HepG2 (cell line): ENCODE results near the gene PTPRN. TPM values are rescaled to one million over a fixed set of nuclear protein-coding genes. Genes with fewer than 3 reads are reported as not detected.
A peak's percentile ranks its signal among the peaks of the same experiment; 100 is the strongest.

ENCODE experiments used
- ATAC-seq: fragments of 200-7000 bp; cut with Tn5 transposase; 3 replicates; pipeline ENCODE4 v1.9.1; 2020; ENCODE audit warnings: mild to moderate bottlenecking, moderate library complexity
- BruUV-seq: library from RNA; stranded (reverse); fragments of 400-500 nt; replicated peaks from 2 replicates; lab custom pipeline; 2021; lab: Mats Ljungman, UMichigan
- CTCF ChIA-PET: fragments of 300-600 bp; formaldehyde crosslinking; extraction: SDS; loops from one replicate; lab custom pipeline; 2021; ENCODE audit warnings: low total read pairs, inconsistent platforms, low intra/inter-chr PET ratio; lab: Yijun Ruan, JAX
- POLR2A ChIA-PET: fragments of 350-600 bp; sonication (Branson Sonifier 250); formaldehyde crosslinking; loops from one replicate; lab custom pipeline; 2020; ENCODE audit warnings: antibody characterized with exemption, inconsistent platforms; lab: Yijun Ruan, JAX
- DNase-seq: peaks from one replicate; pipeline ENCODE4 v3.0.0-alpha.2; 2015; ENCODE audit warnings: low spot score
- FAIRE-seq: peaks from 3 replicates; lab custom pipeline; 2011; peaks lifted over from hg19 to GRCh38; lab: Jason Lieb, UNC
- H2AFZ ChIP-seq: one replicate; pipeline ENCODE4 v1.6.1; 2011; ENCODE audit warnings: low read length, inconsistent platforms
- H3K27ac ChIP-seq: fragments of 300-600 bp; 3 replicates; pipeline ENCODE4 v1.8.0; 2011; ENCODE audit warnings: mixed run types, mild to moderate bottlenecking, mixed read lengths, low read length, inconsistent platforms; ENCODE audit not compliant: insufficient read depth; ENCODE audit errors: extremely low read length
- H3K27me3 ChIP-seq, 2 experiments: fragments of 200-600 bp in 1 of 2; 2 replicates in 1 of 2; 3 replicates in 1 of 2; pipeline versions ENCODE4 v1.6.0 to v1.8.0; 2011; ENCODE audit warnings: low read length in 2 of 2, mild to moderate bottlenecking in 2 of 2, moderate library complexity in 2 of 2, inconsistent platforms in 1 of 2; ENCODE audit not compliant: insufficient read depth in 2 of 2, control insufficient read depth in 1 of 2
- H3K36me3 ChIP-seq, 2 experiments: fragments of 200-600 bp in 1 of 2; replicated peaks in 1 of 2; 2 replicates in 1 of 2; 3 replicates in 1 of 2; pipeline versions ENCODE4 v1.5.1 to v1.8.0; 2011; ENCODE audit warnings: low read length in 2 of 2, inconsistent platforms in 1 of 2; ENCODE audit not compliant: insufficient read depth in 2 of 2, control insufficient read depth in 1 of 2
- H3K4me1 ChIP-seq: 2 replicates; pipeline ENCODE4 v1.5.1; 2012; ENCODE audit warnings: low read length, inconsistent platforms; ENCODE audit not compliant: insufficient read depth
- H3K4me2 ChIP-seq: 2 replicates; pipeline ENCODE4 v1.6.0; 2011; ENCODE audit warnings: low read depth, low read length, inconsistent platforms
- H3K4me3 ChIP-seq, 3 experiments: fragments of 200-600 bp in 1 of 3; sonication (generic), shearing (Covaris generic) in 1 of 3; replicated peaks in 1 of 3; 2 replicates each; pipeline ENCODE4 v1.5.1; 2011 to 2016; ENCODE audit warnings: low read length in 3 of 3, inconsistent platforms in 2 of 3, low read depth in 2 of 3, mild to moderate bottlenecking in 2 of 3, control low read depth in 1 of 3, mixed read lengths in 1 of 3; ENCODE audit not compliant: insufficient read depth in 1 of 3
- H3K79me2 ChIP-seq: one replicate; pipeline ENCODE4 v1.6.1; 2011; ENCODE audit warnings: low read length, inconsistent platforms; ENCODE audit not compliant: insufficient read depth
- H3K9ac ChIP-seq: 2 replicates; pipeline ENCODE4 v1.6.0; 2011; ENCODE audit warnings: mild to moderate bottlenecking, low read depth, low read length, inconsistent platforms; ENCODE audit not compliant: insufficient read depth
- H3K9me3 ChIP-seq: 2 replicates; pipeline ENCODE4 v1.5.1; 2012; ENCODE audit warnings: mild to moderate bottlenecking, low read length
- H4K20me1 ChIP-seq: 2 replicates; pipeline ENCODE4 v1.6.0; 2011; ENCODE audit warnings: inconsistent platforms, mild to moderate bottlenecking, low read length, moderate library complexity; ENCODE audit not compliant: insufficient read depth
- FOSL2 ChIP-seq: sonication (generic); formaldehyde crosslinking; IDR thresholded peaks from 2 replicates; pipeline ENCODE4 v1.4.0; 2020; ENCODE audit warnings: missing genetic modification reagents
- JDP2 ChIP-seq: sonication (generic); formaldehyde crosslinking; IDR thresholded peaks from 2 replicates; pipeline ENCODE4 v1.8.1; 2022; ENCODE audit warnings: missing genetic modification reagents, borderline replicate concordance
- MAFF ChIP-seq: IDR thresholded peaks from 2 replicates; pipeline ENCODE4 v1.6.1; 2011; ENCODE audit warnings: low read depth, low read length, improper control_type of control experiment
- NR2F6 ChIP-seq, 2 experiments: IDR thresholded peaks; 2 replicates each; pipeline ENCODE4 v1.6.1; 2016; ENCODE audit warnings: antibody characterized with exemption in 1 of 2, mild to moderate bottlenecking in 1 of 2
- RFX1 ChIP-seq: fragments of 450-650 bp; IDR thresholded peaks from 2 replicates; pipeline ENCODE4 v1.6.1; 2017
- ZBTB34 ChIP-seq: sonication (generic); formaldehyde crosslinking; IDR thresholded peaks from 2 replicates; pipeline ENCODE4 v1.8.0; 2022; ENCODE audit warnings: mild to moderate bottlenecking, missing genetic modification reagents
- ZFP36L2 ChIP-seq: sonication (generic); formaldehyde crosslinking; IDR thresholded peaks from 2 replicates; pipeline ENCODE4 v1.4.0; 2020; ENCODE audit warnings: missing genetic modification reagents
- ZNF331 ChIP-seq: sonication (generic); formaldehyde crosslinking; IDR thresholded peaks from 2 replicates; pipeline ENCODE4 v1.4.0; 2020; ENCODE audit warnings: missing genetic modification reagents
- ZNF33B ChIP-seq: sonication (generic); formaldehyde crosslinking; IDR thresholded peaks from 2 replicates; pipeline ENCODE4 v1.5.1; 2020; ENCODE audit warnings: mild to moderate bottlenecking, missing genetic modification reagents
- ZNF569 ChIP-seq: sonication (generic); formaldehyde crosslinking; IDR thresholded peaks from 2 replicates; pipeline ENCODE4 v1.5.0; 2020; ENCODE audit warnings: mild to moderate bottlenecking, missing genetic modification reagents, moderate library complexity, borderline replicate concordance
- ZNF747 ChIP-seq: sonication (generic); formaldehyde crosslinking; IDR thresholded peaks from 2 replicates; pipeline ENCODE4 v1.8.1; 2023; ENCODE audit warnings: missing genetic modification reagents, mild to moderate bottlenecking, borderline replicate concordance
- ZSCAN25 ChIP-seq: sonication (generic); formaldehyde crosslinking; IDR thresholded peaks from 2 replicates; pipeline ENCODE4 v1.8.0; 2022; ENCODE audit warnings: mild to moderate bottlenecking, missing genetic modification reagents
- WGBS: methylation state at CpG from one replicate; pipeline ENCODE4 v1.1.6; 2017; ENCODE audit warnings: low lambda C conversion rate; 5-methylcytosine and 5-hydroxymethylcytosine counted together
- in situ Hi-C: cut with HindIII; loops from 2 replicates; pipeline ENCODE4 v1.10.0; 2017; ENCODE audit warnings: low pct_unique_long_range_greater_than_20kb; ENCODE audit not compliant: extremely low pct_ligation_motif_present
- intact Hi-C: fragments of 100-400 bp; cut with micrococcal nuclease; formaldehyde crosslinking; loops from one replicate; pipeline ENCODE4 v1.10.0; 2022; ENCODE audit not compliant: unreplicated experiment
- polyA plus RNA-seq, 8 experiments: library from polyadenylated mRNA; depleted of rRNA in 3 of 8; stranded (reverse) in 7 of 8; unstranded in 1 of 8; fragments of >200 nt; fragmentation: Illumina TruSeq in 4 of 8; extraction: Trizol in 4 of 8; gene quantifications; 2 replicates each; pipeline versions ENCODE4 v1.2.1 to v1.2.3, GENCODE V29; 2011 to 2016; ENCODE audit warnings: low read depth in 4 of 8, missing spikeins in 1 of 8, mixed read lengths in 1 of 8; ENCODE audit not compliant: insufficient read depth in 1 of 8
- total RNA-seq, 5 experiments: library from RNA; depleted of rRNA; stranded (reverse); fragments of >200 nt; fragmentation: Illumina TruSeq; extraction: Trizol; gene quantifications; 2 replicates each; pipeline ENCODE4 v1.2.3, GENCODE V29; 2016; ENCODE audit warnings: low read depth in 1 of 5
- TF ChIP-seq, protein P1 (sequence below): sonication (generic); formaldehyde crosslinking; IDR thresholded peaks from 2 replicates; pipeline ENCODE4 v1.4.0; 2020; ENCODE audit warnings: mild to moderate bottlenecking, missing genetic modification reagents, borderline replicate concordance

PTPRN gene
- total and polyA plus RNA-seq, 2 of the 13 experiments (the other 11 are each of a cell fraction or from before 2014, with no cell fraction given): 0.26 TPM; not detected in 1

- POLR2A ChIA-PET: interaction anchor here (1.2 kb wide), 1 partner anchor 18 kb away, joined by 3 read pairs; no protein-coding TSS in a partner anchor
- in situ Hi-C loops: no loop called here
- Histone ChIP-seq H3K4me1 (peaks cover 48% of the 10 kb centered on the region), H3K27ac (no peak overlapping the region), H3K4me3 (no peak overlapping the region), H3K9me3 (no peaks in the 10 kb centered on the region), H2AFZ (no peak overlapping the region), H3K27me3 (peaks cover 0 to 9% of the 10 kb centered on the region in 2 experiments; a peak in 1 of 5 replicates), H4K20me1 (no peaks in the 10 kb centered on the region)
- FAIRE-seq (no peak), ATAC-seq (no peak), DNase-seq (no peak)
- WGBS: 35% methylated on average over 2 of the region's 2 CpGs
- no peak for TF ChIP-seq ZNF33B (CRISPR knock-in tag)
- TF ChIP-seq JDP2 (CRISPR knock-in tag): no peak
- no peak for TF ChIP-seq ZBTB34 (CRISPR knock-in tag)
- TF ChIP-seq ZNF747 (CRISPR knock-in tag): no peak
- TF ChIP-seq, protein P1, sequence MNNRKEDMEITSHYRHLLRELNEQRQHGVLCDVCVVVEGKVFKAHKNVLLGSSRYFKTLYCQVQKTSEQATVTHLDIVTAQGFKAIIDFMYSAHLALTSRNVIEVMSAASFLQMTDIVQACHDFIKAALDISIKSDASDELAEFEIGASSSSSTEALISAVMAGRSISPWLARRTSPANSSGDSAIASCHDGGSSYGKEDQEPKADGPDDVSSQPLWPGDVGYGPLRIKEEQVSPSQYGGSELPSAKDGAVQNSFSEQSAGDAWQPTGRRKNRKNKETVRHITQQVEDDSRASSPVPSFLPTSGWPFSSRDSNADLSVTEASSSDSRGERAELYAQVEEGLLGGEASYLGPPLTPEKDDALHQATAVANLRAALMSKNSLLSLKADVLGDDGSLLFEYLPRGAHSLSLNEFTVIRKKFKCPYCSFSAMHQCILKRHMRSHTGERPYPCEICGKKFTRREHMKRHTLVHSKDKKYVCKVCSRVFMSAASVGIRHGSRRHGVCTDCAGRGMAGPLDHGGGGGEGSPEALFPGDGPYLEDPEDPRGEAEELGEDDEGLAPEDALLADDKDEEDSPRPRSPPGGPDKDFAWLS (CRISPR knock-in tag): no peak
- TF ChIP-seq NR2F6 (IDR thresholded peaks at IDR 0.05): no peak
- peak; percentile 12; the same call in 1 of the 2 replicates for TF ChIP-seq NR2F6 (CRISPR knock-in tag; IDR thresholded peaks at IDR 0.05)
- TF ChIP-seq ZFP36L2 (CRISPR knock-in tag): no peak
- TF ChIP-seq RFX1: no peak
- no peak for TF ChIP-seq ZNF331 (CRISPR knock-in tag)
- no peak for TF ChIP-seq ZNF569 (CRISPR knock-in tag)
- TF ChIP-seq MAFF: no peak
- TF ChIP-seq ZSCAN25 (CRISPR knock-in tag): peak; percentile 69; the same call in 1 of the 2 replicates
- TF ChIP-seq FOSL2: peak; percentile 84
- TF ChIP-seq, all 625 proteins: peak for 3
- no peak overlapping the region for H3K4me2 ChIP-seq
- BruUV-seq: no TSS peak
- no peak overlapping the region for H3K9ac ChIP-seq
- H3K36me3 ChIP-seq: no peaks in the 10 kb centered on the region
- intact Hi-C loops: no loop called here
- CTCF ChIA-PET: no interaction called here
- no peaks in the 10 kb centered on the region for H3K79me2 ChIP-seq
These were observed 36.2 kb downstream of the PTPRN start for GRCh38 chr2:219272995-219273394.
